GM21737 (cell line): ENCODE measurements around the gene PLCL2.

ENCODE experiments used
- ATAC-seq: cut with Tn5 transposase; IDR thresholded peaks from one replicate; pipeline ENCODE4 v1.9.1; 2021; ENCODE audit warnings: mild to moderate bottlenecking, moderate library complexity; ENCODE audit not compliant: unreplicated experiment

The PLCL2 gene

DNA sequence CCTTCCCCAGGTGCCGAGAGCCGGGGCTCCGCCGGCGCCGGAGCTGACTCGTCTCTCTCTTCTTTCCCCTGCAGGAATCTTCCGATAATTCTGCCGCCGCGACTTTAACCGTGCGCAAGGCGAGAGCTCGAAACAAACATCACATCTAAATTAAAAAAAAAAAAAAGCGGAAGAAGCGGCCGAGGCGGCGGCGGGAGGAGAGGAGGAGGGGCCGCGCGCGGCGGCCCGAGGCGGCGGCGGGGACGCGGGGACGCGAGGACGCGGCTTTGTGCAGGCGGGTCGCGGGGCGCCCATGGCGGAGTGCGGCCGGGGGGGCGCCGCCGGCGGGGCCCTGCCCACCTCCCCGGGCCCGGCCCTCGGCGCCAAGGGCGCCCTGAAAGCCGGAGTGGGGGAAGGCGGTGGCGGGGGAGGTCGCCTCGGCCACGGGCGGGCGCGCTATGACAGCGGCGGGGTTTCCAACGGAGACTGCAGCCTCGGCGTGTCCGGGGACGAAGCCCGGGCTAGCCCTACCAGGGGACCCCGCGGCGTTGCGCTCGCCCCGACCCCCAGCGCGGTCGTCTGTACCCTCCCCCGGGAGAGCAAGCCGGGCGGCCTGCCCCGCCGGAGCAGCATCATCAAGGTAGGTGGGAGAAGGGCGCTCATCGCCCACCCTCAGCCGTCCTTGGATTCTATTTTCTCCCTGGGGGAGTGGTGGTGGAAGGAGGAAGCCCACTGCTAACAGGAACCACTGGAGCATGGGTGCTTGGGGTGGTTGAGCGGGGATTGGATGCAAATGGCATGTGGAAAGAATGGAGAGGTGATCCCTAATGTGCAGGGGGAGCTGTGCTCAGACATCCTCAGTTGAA lies at the start of gene PLCL2:
TSS of gene PLCL2 (plus strand) at position 208 of the 845 bp plus-strand sequence. CDS start at position 293, 85 bp downstream.
- ATAC-seq = peak; percentile 36

DNA sequence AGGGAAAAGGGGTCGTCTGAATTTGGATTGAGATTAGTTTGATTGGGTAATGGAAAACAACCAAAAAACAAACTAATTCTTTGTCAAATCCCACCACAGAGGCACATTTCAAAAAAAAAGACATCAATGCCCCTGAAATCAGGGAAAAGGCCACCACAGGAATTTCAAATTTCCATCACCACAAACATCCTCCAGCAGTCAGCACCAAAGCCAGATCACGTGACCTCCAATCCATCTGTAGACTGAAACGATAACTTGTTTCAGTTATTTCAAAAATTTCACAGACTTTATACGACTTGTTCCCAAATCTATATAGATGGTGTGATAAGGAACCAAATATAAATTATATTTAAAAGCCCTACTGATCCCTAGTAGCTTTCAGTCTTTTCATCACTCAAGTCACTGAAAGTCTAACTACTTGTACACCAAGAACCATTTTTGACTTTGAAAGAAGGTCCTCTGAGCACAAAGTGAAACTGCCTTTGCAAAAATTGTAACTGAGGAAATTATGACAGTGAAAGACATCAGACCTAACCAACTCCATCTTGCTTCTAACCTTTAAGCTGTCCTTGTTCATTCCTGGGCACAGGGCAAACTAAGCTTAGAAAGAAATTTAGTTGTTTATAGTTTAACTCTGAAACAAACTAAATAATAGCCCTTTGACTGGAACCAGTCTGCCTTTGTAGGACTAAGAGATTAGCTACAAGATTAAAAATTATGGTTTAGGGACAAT lies 48.1 kb upstream of the PLCL2 start:
- no peak for ATAC-seq

DNA sequence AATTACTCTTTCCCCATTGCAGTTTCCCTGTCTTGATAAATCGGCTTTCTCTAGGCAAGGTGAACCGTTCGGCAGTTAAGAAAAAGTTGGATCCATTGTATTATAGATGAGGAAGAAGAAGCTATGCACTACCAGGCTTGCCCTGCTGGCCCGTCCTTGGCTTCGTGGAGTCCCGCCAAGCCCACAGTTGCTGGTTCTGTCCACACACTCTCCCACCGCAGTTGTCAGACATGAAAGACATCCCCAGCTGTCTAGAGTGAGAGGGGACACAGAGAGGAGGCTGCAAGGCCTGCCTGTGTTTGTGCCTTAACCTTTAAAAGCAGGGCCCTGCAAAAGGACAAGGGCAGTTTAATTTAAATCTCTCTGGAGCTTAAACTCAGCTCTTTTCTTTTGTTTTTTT lies 47.2 kb upstream of the PLCL2 start:
- no peak for ATAC-seq

GRCh38 chr3:16838561-16838960 lies 46.2 kb upstream of the PLCL2 start:
- no peak for ATAC-seq

GRCh38 chr3:16839271-16840100 lies 45.3 kb upstream of the PLCL2 start:
- no peak for ATAC-seq

- ATAC-seq = no peak
These were observed 44.7 kb upstream of the PLCL2 start for GRCh38 chr3:16840101-16840424.

DNA sequence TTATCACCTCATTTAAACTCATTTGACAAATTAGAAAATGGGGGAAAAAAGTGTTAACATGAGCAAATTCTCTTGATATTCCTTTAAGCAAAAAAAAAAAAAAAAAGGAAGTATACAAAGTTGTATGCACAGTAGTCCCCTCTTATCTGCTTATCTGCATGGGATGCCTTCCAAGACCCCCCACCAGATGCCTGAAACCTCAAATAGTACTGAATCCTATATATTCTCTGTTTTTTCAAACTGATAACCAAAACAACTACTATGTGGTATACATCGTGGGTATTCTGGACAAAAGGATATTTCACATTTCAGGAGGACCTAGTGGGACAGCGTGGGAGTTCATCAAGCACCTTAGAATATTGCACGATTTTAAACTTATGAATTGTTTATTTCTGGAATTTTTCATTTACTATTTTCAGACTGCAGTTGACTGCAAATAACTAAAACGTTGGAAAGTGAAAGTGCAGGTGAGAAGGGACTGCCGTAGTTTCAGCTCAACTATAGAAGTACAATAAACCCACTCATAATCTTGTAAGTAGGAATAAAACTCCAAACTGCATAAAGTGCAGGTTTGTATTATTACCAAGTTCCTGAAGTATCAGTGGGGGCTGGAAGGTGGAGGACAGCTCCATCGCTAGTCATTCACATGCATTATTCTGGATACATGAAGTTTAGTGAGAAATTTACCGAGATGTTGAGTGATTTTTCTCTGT lies 43.6 kb upstream of the PLCL2 start:
- ATAC-seq = no peak

- peak; percentile 52 for ATAC-seq
These were observed 42.9 kb upstream of the PLCL2 start for GRCh38 chr3:16841904-16842271.

DNA sequence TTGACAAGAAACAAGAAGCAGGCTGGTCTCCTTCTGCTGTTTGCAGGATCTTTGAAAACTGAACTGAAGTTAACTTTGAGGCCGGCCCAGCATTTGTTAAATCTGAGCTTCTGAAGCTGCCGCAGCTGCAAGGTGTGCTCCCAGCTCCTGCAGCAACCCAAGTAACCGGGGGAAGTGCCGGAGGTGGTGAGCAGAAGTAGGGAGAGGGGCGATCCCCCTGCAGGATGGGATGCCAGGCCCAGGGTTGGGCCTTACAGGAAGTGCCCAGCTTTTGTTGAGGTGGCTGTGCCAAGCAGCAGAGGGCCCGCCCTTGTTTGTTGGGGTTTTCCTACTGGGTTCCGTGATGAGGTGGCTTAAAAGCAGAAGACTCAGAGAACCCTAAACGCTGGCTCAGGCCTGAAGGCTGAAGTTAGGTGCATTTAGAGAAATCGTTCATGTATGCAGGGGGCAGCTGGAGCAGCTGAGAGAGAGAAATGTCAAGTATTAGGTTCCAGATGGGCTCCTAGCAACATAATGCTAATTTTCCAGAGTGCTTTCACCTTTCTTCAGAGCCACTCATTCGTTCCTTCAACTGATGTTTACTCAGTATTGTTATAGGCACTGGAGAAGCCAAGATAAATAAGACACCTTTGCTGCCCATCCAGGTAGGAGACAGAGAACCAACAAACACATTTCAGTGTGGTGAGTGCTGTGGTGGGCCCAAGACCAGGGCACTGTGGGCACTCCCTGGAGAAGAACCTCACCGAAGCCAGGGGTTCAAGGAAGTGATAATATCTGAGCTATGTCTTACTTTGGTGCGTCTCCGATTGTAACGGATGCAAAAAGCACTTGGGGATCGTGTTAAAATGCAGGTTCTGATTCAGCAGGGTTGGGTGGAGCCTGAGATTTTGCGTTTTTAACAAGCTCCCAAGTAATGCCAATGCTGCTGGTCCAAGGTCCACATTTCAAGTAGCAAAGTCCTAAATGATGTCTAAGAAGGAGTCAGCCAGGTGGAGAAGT lies 42.2 kb upstream of the PLCL2 start:
- ATAC-seq = peak; percentile 76

DNA sequence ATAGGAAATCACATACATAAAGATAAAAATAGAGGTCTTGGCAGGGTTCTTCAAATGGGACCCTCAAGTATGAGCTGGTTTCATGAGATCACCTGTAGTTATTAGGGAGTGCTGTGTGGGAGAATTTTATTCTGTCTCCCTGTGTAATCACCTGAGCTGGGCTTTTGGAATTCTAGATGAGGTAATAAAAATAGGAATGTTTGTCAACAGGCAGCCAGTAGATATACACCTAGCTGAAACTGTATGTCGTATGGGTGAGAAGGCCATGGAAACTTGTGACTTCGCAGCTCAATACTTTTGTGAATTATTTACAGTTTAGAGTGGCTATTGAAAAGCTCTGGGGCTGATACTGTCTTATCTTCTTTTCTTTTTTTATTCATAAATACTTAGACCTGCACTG lies 40.5 kb upstream of the PLCL2 start:
- no peak for ATAC-seq

GRCh38 chr3:16844791-16845190 lies 40.0 kb upstream of the PLCL2 start:
- ATAC-seq = no peak

GRCh38 chr3:16846373-16847080 lies 38.2 kb upstream of the PLCL2 start:
- no peak for ATAC-seq

- ATAC-seq = no peak
These were observed 36.7 kb upstream of the PLCL2 start for GRCh38 chr3:16848007-16848406.

DNA sequence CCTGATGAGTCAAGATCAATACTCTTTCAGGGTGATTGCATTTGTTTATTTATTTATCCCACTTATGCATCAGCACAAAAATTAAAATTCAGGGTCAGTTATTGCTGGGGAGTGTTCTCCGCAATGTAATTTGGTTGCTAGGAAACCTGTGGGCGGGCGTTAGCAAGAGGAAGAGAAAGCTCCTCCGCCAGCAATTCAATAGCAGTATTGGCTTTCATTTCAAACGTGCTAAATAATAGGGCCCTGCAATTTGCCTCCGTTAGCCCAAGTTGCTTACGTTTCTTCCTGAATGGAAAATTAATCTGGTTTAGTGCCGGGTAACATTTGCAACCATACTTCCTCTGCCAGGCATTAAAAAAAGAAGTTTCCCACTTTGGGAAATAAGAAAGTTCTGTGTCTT lies 35.5 kb upstream of the PLCL2 start:
- ATAC-seq = peak; percentile 74

GRCh38 chr3:16849795-16850194 lies 35.0 kb upstream of the PLCL2 start:
- no peak for ATAC-seq

DNA sequence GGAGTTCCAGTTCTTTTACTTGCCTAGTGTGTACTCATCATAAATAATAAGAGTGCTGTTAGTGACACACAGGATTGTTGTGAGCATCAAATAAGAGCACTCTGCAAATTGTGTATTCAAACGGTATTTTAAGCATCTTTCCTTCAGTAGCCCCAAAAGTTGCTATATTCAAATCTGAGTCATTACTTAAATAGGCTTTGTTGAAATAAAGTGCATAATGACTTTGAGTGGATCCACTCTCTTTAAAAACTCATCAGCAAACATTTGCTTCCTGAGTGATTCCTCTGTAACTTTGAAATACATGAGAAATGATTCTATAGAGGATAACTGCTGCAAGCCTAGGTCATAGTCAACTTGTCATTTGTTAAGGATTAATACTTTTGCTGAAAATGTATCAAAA lies 29.3 kb upstream of the PLCL2 start:
- ATAC-seq = no peak

DNA sequence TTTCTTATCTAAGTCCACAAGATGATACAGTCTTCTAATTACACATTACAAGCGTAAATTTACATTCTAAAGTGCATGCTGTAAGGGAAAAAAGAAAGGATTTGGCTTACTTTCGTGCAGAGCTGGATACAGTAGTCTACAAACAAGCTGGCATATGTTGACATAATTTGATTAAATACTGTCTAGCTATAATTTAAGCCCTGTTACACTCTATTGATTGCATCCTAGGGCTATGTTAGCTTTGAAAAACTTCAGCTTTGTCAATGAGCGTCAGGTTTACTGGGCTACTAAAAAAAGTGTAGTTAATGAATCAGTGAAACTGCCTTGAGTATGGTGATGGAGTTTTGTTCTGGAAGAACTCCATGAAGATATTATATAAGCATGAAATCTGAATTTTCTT lies 24.5 kb upstream of the PLCL2 start:
- no peak for ATAC-seq

- ATAC-seq = no peak
These were observed 23.3 kb upstream of the PLCL2 start for GRCh38 chr3:16861432-16861831.
